KOPT-K1 (cell line): ENCODE data around the gene TBX10.
"Not testable (repeated sequence)": the region's sequence is repeated elsewhere in the genome, so short reads cannot be mapped to it uniquely, and the experiment has no call there.

Experiments
- H3K27ac ChIP-seq: fragments of 200-600 bp; sonication (generic); 2 replicates; pipeline ENCODE4 v1.5.1; 2016; ENCODE audit warnings: antibody characterized with exemption, mild to moderate bottlenecking, low read depth, low read length; ENCODE audit not compliant: poor library complexity, severe bottlenecking
- H3K36me3 ChIP-seq: fragments of 200-600 bp; sonication (generic); 2 replicates; pipeline ENCODE4 v1.5.1; 2017; ENCODE audit warnings: antibody characterized with exemption, mild to moderate bottlenecking, low read length, moderate library complexity; ENCODE audit not compliant: insufficient read depth
- H3K9me3 ChIP-seq: fragments of 200-600 bp; sonication (generic); 2 replicates; pipeline ENCODE4 v1.5.1; 2017; ENCODE audit warnings: antibody characterized with exemption, low read length, mild to moderate bottlenecking; ENCODE audit not compliant: insufficient read depth, poor library complexity, severe bottlenecking

Gene TBX10

GRCh38 chr11:67631853-67632174, 7.7 kb downstream of the TBX10 start:
- Histone ChIP-seq H3K9me3 (no peaks in the 10 kb centered on the region), H3K27ac (no peak overlapping the region), H3K36me3 (peaks cover 5% of the 10 kb centered on the region; the same call in 1 of the 2 replicates)

DNA sequence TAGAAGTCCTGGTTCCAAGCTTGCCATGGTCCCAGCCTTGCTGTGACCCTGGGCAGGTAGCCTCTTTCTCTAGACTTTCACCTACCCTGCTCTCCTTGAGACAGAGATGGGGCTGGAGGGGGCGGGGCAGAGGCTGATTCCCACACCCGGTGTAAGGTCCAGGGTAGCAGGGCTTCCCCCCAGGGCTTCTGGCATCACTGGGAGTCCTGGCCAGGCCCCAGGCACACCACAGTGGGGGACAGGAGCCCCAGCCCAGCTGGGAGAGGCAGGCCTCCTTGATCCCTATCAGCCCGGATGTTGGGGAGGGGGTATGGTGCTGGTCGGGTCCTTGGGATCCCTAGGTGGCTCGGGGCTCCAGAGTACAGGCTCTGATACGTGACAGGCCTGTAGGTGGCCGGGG, 8.2 kb downstream of the TBX10 start:
- H3K27ac ChIP-seq: no peak overlapping the region
- H3K36me3 ChIP-seq: peaks cover 5% of the 10 kb centered on the region; the same call in 1 of the 2 replicates
- no peaks in the 10 kb centered on the region for H3K9me3 ChIP-seq

DNA sequence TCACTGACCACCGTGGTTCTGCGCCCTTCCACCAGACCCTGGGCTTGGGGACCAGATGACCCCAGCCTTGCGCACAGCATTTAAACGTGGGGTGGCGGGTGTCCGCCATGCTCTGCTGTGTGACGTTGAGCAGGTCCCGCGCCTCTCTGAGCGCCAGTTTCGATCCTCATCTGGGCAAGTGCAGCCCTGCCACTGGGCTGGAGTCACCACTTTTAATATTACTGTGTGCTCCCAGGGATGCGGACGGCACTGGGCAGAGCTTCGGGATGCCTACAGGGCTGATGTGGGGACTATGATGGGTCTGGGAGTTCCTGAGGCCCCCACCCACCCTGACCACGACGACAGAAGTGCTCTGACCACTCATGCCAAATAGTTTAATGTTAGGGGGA, 8.6 kb downstream of the TBX10 start:
- Histone ChIP-seq H3K9me3 (no peaks in the 10 kb centered on the region), H3K27ac (peak overlapping the region; percentile 67), H3K36me3 (peaks cover 5% of the 10 kb centered on the region; the same call in 1 of the 2 replicates)

GRCh38 chr11:67630228-67630942, 9.2 kb downstream of the TBX10 start:
- Histone ChIP-seq H3K9me3 (no peaks in the 10 kb centered on the region), H3K36me3 (peaks cover 5% of the 10 kb centered on the region; the same call in 1 of the 2 replicates), H3K27ac (peak overlapping the region; percentile 76)

DNA sequence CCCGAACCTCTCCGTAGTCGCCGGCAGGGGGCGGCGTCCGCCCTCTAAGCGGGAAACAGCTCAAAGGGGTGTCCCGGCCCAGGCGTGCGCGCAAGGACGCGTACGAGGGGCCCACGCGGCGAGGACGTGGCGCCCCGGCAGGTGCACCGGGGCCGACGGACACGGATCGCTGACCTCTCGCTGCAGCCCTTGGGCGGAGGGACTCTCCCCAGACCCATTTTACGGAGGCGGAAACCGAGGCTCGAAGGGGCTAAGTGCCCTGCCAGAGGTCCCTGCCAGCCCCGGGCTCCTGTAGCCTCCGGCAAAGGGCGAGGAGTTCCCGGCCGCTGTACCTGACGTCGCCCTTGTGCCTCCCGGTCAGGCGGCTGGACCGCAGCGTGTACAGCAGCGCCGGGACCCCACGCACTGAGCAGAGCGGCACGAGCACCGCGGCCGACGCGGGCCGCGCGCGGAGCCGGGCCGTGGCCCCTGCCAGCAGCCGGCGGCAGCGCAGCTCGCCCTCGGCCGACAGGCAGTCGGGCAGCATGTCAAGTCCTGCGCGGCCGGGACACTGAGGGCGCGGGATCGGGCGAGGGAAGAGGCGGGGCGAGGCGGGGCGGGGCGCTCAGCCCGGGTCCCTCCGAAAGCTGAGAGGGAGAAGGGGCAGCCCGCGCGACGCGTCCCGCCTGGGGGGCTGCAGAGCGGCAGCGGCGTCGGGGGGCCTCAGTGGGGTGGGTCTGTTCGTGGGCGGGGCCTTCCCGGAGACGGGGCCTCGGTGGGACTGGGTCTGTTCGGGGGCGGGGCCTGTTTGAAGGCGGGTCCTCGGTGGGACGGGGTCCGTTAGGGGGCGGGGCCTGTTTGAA, 10.0 kb downstream of the TBX10 start, which contains the start of gene NUDT8:
Gene NUDT8, minus strand, starts transcription at position 552 of the 842 bp plus-strand sequence. Its CDS starts 26 bp downstream, at position 526.
- H3K27ac ChIP-seq: peak within 1 kb of the TSS; percentile 76
- peaks cover 5% of the 10 kb centered on the region; the same call in 1 of the 2 replicates for H3K36me3 ChIP-seq
- H3K9me3 ChIP-seq: no peaks in the 10 kb centered on the region

DNA sequence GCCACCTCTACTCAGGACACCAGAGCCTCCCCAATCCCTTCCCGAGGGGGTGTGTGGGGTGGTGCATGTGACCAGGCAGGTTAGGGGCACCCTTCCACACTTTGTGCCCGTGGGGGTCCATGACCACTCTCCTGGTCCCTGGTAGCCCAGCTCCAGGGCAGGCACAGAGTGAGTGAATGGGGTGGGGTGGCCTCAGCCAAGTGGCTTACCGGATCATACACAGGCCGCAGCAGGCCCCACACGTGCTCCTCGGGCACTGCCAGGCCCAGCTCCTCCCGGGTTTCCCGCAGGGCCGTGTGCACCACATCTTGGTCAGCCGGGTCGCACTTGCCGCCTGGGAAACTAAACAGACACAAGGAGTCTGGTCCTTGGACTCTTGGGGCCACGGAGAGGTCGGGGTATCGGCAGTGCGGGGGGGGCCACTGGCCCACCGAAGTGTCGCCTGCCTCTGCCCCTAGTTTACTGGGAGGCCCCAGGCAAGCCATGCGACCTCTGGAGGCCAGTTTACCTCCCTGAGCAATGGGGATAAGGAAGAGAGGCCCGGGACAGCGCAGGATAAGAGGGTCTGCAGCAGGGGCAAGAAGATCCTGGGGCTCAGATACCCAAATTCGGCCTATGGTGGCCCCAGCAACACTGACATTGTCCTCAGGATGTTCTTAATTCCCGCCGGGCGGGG, 10.7 kb downstream of the TBX10 start:
- H3K36me3 ChIP-seq: peaks cover 5% of the 10 kb centered on the region; the same call in 1 of the 2 replicates
- peak overlapping the region; percentile 76 for H3K27ac ChIP-seq
- no peaks in the 10 kb centered on the region for H3K9me3 ChIP-seq

- Histone ChIP-seq H3K9me3 (no peaks in the 10 kb centered on the region), H3K27ac (peak overlapping the region; percentile 76), H3K36me3 (peaks cover 5% of the 10 kb centered on the region; the same call in 1 of the 2 replicates)
Observed at GRCh38 chr11:67627812-67628624, 11.5 kb downstream of the TBX10 start.

DNA sequence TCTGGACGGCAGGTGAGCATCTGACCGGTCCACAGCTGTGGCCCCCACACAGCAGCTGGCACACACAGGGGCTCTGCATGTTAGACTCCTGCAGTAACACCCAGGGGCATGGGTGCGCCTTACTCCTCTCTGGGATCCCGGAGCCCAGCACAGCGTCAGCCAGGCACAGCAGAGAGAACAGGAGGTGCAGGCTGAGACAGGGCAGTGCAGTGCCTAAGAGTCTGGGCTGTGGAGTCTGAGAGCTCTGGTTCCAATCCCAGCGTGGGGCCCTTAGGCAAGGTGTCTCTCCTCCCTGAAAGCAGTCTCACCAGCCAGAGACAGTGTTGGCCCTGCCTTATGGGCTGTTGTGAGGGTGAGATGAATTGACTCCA, 12.1 kb downstream of the TBX10 start:
- Histone ChIP-seq H3K27ac (no peak overlapping the region), H3K9me3 (no peaks in the 10 kb centered on the region), H3K36me3 (peaks cover 5% of the 10 kb centered on the region; the same call in 1 of the 2 replicates)

GRCh38 chr11:67626970-67627369, 12.6 kb downstream of the TBX10 start:
- Histone ChIP-seq H3K36me3 (peaks cover 5% of the 10 kb centered on the region; the same call in 1 of the 2 replicates), H3K27ac (no peak overlapping the region), H3K9me3 (no peaks in the 10 kb centered on the region)

DNA sequence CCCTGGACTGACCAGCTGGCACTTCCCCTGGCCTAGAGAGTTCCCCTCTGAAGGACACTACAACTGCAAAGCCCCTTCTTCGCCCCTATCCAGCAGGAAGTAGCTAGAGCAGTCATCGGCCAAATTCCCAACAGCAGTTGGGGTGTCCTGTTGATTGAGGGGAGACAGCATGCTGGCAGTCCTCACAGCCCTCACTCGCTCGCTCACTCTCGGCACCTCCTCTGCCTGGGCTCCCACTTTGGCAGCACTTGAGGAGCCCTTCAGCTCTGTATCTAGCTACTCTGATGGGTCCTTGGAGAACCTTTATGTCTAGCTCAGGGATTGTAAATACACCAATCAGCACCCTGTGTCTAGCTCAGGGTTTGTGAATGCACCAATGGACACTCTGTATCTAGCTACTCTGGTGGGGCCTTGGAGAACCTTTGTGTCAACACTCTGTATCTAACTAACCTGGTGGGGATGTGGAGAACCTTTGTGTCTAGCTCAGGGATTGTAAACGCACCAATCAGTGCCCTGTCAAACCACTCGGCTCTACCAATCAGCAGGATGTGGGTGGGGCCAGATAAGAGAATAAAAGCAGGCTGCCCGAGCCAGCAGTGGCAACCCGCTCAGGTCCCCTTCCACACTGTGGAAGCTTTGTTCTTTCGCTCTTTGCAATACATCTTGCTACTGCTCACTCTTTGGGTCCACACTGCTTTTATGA, 13.3 kb downstream of the TBX10 start:
- H3K36me3 ChIP-seq, H3K27ac ChIP-seq, H3K9me3 ChIP-seq: not testable (repeated sequence)

GRCh38 chr11:67623795-67624194, 15.8 kb downstream of the TBX10 start:
- H3K27ac ChIP-seq, H3K36me3 ChIP-seq, H3K9me3 ChIP-seq: not testable (repeated sequence)

DNA sequence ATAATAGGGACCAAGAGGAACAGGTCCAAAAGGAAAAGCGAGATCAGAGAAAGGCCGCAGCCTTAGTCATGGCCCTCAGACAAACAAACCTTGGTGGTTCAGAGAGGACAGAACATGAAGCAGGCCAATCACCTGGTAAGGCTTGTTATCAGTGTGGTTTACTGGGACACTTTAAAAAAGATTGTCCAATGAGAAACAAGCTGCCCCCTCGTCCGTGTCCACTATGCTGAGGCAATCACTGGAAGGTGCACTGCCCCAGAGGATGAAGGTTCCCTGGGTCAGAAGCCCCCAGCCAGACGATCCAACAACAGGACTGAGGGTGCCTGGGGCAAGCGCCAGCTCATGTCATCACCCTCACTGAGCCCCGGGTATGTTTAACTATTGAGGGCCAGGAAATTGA, 16.7 kb downstream of the TBX10 start:
- not testable (repeated sequence) for H3K9me3 ChIP-seq, H3K27ac ChIP-seq, H3K36me3 ChIP-seq

DNA sequence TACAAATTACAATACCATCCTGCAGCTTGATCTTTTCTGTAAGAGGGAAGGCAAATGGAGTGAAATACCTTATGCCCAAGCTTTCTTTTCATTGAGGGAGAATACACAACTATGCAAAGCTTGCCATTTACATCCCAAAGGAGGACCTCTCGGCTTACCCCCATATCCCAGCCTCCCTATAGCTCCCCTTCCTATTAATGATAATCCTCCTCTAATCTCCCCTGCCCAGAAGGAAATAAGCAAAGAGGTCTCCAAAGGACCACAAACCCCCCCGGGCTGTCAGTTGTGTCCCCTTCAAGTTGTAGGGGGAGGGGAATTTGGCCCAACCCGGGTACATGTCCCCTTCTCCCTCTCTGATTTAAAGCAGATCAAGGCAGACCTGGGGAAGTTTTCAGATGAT, 17.6 kb downstream of the TBX10 start:
- H3K27ac ChIP-seq, H3K9me3 ChIP-seq, H3K36me3 ChIP-seq: not testable (repeated sequence)

DNA sequence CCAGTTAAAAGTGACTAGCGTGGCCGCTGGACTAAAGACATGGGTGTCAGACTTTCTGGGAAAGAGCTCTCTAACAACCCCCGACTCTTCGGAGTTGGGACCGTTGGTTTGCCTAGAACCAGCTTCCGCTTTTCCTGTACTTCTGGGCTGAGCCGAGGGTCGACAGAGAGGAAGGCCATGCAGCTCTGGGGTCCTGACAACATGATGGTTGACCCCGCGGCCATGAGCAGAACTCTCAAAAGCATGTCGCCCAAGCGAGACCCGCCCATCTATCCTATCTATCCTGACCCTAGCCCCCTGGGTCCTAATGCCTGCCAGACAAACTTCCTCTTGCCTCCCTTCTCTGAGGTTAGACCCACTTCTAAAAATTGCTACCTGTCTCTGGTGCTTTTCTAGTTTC, 18.9 kb downstream of the TBX10 start:
- not testable (repeated sequence) for H3K9me3 ChIP-seq, H3K36me3 ChIP-seq, H3K27ac ChIP-seq
